Vagina (tissue), 2 donors: Measurements from ENCODE around the gene XRCC5.

ENCODE experiments used
- CTCF ChIP-seq, 3 experiments: fragments of 450-650 bp in 2 of 3; fragments of 200-600 bp in 1 of 3; sonication (generic) in 1 of 3; IDR thresholded peaks; one replicate each; pipeline ENCODE4 v1.5.1; 2017 to 2019; ENCODE audit warnings: antibody characterized with exemption in 3 of 3, mild to moderate bottlenecking in 2 of 3, moderate library complexity in 2 of 3
- POLR2A ChIP-seq, 2 donors: fragments of 450-650 bp; IDR thresholded peaks; one replicate each; pipeline ENCODE4 v1.6.1; 2017; ENCODE audit warnings: antibody characterized with exemption in 2 of 2, mild to moderate bottlenecking in 2 of 2, moderate library complexity in 2 of 2
- POLR2AphosphoS5 ChIP-seq, 2 donors: sonication (generic); formaldehyde crosslinking; IDR thresholded peaks; one replicate each; pipeline ENCODE4 v1.9.0; 2017; ENCODE audit warnings: antibody characterized with exemption in 2 of 2, mild to moderate bottlenecking in 2 of 2, low read depth in 1 of 2; ENCODE audit not compliant: insufficient read depth in 1 of 2

GRCh38 chr2:216074794-216075193 lies 34.4 kb upstream of the XRCC5 start:
- TF ChIP-seq CTCF (IDR thresholded peaks at IDR 0.05) = no peak
- no peak for TF ChIP-seq POLR2A (IDR thresholded peaks at IDR 0.05)
- no peak for TF ChIP-seq POLR2AphosphoS5 (IDR thresholded peaks at IDR 0.05; ENCODE audit: insufficient read depth in 1 of 2, low read depth in 1 of 2)
